GM18907 (cell line): Measurements from ENCODE around the gene PREX1.
A peak's percentile ranks its signal among the peaks of the same experiment; 100 is the strongest.
"Not testable (repeated sequence)": the region's sequence is repeated elsewhere in the genome, so short reads cannot be mapped to it uniquely, and the experiment has no call there.

Source experiments
- ATAC-seq: cut with Tn5 transposase; IDR thresholded peaks from one replicate; pipeline ENCODE4 v1.9.1; 2021; ENCODE audit warnings: mild to moderate bottlenecking, moderate library complexity; ENCODE audit not compliant: unreplicated experiment

The PREX1 gene, protein sequence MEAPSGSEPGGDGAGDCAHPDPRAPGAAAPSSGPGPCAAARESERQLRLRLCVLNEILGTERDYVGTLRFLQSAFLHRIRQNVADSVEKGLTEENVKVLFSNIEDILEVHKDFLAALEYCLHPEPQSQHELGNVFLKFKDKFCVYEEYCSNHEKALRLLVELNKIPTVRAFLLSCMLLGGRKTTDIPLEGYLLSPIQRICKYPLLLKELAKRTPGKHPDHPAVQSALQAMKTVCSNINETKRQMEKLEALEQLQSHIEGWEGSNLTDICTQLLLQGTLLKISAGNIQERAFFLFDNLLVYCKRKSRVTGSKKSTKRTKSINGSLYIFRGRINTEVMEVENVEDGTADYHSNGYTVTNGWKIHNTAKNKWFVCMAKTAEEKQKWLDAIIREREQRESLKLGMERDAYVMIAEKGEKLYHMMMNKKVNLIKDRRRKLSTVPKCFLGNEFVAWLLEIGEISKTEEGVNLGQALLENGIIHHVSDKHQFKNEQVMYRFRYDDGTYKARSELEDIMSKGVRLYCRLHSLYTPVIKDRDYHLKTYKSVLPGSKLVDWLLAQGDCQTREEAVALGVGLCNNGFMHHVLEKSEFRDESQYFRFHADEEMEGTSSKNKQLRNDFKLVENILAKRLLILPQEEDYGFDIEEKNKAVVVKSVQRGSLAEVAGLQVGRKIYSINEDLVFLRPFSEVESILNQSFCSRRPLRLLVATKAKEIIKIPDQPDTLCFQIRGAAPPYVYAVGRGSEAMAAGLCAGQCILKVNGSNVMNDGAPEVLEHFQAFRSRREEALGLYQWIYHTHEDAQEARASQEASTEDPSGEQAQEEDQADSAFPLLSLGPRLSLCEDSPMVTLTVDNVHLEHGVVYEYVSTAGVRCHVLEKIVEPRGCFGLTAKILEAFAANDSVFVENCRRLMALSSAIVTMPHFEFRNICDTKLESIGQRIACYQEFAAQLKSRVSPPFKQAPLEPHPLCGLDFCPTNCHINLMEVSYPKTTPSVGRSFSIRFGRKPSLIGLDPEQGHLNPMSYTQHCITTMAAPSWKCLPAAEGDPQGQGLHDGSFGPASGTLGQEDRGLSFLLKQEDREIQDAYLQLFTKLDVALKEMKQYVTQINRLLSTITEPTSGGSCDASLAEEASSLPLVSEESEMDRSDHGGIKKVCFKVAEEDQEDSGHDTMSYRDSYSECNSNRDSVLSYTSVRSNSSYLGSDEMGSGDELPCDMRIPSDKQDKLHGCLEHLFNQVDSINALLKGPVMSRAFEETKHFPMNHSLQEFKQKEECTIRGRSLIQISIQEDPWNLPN (N-terminal part only)

DNA sequence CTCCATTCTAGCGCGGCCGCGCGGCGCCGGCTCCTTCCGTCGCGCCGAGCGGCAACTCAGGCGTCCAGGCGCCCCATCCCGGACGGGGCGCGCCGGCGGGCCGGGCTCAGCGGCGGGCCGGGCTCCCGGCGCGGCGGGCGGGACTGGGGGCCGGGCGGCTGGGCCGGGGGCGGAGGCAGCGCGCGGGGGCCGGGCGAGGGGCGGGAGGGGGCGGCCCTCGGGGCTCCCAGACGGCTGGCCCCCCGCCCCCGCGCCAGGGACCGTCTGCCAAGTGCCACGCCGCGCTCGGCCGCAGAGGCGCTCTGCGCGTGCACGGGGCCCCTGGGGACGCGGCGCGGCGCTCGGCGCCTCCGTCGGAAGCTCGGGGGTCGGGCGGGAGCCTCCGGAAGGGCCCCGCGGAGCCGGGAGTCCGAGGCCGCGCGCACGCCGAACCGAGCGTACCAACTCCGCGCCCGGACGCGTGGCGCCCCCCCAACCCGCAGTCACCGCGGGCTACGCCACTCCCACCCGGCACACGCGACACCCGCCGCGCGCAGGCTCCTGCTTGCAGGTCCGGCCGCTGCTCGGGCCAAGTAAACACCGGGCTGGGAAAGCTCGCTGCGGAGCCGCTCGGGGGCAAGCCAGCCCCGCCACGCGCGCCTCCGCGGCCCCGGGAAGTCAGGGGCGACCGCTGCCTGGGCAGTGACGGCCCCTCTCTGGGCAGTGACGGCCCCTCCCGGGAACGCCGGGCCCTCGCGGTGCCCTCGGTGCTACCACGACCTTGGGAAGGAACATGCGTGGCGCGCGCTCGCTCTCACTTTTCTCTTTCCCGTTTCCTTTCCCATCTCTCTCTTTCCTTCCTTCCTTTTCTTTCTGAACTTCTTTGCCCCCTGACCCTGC is at the start of gene PREX1:
TSS of gene PREX1 (minus strand) at position 145 of the 879 bp plus-strand sequence. CDS start at position 6, 139 bp downstream.
- peak; percentile 41 for ATAC-seq

DNA sequence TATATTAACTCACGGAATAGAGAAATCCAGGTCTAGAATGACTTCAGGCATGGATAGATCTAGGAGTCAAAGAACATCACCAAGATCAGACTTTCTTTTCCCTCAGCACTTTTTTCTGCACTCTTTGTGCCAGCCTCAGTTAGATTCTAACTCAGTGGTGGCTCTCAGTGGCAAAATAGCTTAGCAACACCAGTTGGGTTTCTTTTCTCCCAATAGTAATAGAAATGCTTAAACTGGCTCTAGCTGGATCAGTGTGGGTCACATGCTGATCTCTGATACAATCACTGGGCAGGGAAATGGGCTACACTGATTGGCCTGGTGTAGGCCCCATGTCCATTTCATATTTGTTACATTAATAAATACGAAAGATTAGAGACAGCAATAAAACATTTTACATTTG is 49.5 kb upstream of the PREX1 start:
- ATAC-seq, result no peak

DNA sequence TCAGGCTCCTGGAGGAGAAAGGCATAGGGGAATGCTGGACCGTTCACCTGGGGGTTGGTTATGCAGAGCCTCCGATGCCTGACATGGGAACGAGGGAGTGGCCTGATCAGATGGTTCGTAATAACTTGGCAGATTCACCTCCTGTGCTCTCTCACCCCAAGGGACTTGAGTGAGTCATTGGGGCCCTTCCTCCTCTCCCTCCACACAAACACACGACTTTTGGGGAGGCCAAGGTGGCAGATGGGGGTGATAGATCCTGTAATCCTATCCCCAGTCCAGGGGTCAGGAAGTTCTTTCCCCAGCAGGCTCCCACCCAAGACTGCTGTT is 48.1 kb upstream of the PREX1 start:
- no peak for ATAC-seq

DNA sequence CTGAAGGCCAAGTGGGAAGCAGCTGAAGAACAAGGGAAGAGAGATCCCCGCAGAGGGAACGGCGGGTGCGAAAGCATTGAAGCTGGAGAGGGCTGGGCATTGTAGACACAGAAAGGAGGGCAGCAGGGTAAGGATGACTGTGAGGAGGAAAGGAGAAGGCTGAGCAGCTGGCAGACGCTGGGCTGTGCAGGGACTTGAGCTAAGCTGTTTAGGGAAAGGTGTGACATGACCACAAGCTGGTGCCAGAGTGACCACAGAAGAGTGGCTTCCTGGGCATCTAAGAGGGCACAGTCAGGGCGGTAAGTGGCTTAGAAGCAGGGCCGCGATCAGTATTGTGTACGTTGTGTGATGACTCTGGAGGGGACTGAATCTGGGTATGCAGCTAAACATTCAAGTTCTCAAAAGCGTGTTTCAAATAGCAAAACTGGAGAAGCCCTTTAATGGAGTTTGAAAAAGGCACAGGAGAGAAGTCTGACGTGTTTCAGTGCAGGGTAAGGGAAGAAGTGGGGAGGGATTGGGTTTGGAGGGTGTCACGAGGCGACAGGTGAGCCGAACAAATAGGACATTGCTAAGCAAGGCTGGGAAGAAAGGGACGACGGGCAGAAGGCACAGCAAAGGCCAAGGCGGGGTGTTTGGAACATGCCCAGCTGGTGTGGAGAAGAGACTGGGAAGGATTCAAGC is 47.6 kb upstream of the PREX1 start:
- no peak for ATAC-seq

DNA sequence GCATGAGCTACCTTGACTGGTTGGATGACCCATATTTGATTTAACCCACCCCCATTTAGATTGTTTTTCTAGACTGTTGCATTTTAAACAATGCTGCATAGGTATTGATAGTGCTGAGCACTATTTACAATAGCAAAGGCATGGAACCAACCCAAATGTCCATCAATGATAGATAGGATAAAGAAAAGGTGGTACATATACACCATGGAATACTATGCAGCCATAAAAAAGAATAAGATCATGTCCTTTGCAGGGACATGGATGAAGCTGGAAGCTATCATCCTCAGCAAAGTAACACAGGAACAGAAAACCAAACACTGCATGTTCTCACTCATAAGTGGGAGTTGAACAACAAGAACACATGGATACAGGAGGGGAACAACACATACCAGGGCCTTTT is 41.6 kb upstream of the PREX1 start:
- ATAC-seq, result not testable (repeated sequence)

DNA sequence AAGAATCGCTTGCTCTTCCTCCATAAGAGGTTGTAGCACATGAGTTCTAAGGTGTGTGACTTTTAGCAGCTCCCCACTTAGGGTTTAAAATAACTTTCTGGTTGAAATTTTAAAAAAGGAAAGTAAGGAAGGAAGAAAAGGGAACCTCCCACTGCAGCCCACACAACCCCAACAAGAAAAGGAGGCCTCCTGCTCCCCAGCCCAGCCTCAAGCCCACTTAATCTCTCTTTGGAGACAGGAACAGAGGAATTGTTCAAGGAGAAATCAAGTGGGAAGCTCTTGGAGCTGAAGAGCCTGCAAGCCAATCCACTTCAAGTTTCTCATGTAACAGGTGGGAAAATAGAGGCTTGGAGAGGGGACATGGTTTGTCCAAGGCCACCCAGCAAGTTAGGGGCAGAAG is 39.1 kb upstream of the PREX1 start:
- no peak for ATAC-seq

DNA sequence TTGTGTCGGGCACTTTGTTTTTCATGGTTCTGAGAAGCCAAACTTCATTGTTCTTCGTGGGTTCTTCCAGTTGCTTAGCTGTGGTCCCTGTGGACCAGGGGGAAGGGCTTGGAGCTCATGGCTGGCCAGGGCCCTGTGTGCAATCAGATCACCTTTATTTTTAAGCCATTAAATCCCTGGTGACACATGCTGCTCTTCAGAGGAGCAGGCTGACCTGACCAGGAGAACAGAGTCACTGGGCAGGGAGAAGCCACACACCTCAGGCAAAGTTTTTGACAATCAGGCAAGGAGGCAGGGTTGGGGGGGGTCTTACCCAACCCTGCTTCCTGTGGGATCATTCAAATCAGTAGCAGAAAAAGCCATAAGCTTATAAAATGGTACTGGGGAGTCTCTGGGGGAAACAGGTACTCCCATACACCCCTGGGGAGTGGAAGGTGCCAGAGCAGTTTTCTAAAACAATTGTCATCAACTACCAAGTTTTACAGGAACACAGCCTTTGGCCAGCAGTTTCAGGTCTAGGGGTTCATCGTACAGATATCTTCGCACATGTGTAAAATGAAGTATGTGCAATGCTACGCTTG is 37.0 kb upstream of the PREX1 start:
- ATAC-seq, result no peak

DNA sequence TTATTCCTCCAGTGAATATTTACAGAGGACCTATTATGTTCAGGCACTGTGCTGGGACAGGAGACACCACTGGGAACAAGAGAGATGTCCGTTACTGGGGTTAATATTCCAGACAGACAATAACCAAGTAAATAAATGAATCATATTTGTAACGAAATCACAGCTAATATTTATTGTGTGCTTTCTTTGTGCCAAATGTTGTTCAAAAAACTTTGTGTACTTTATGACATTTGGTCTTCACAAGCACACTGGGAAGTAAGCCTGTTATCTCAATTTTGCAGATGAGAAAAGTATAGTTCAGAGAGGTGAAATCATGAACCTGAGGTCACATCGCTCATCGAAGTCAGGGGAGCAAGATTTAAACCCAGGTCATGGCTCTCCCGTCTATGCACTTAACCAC is 36.5 kb upstream of the PREX1 start:
- ATAC-seq, result no peak

DNA sequence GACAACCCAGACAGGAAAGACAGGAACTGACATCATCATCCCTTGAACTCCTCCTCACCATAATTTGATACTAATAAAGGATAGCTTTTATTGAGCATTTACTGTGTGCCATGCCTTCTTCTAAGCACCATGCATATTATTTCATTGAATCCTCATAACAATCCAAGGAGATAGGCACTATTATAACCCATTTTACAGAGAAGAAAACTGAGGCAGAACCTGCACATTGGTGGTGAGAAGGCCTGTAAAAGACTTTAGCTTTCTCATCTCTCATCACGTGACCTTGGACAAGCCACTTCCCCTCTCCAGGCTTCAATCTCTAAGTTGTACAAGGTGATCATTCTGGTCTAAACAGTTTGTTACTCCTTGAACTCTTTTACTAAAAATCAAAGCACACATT is 34.5 kb upstream of the PREX1 start:
- no peak for ATAC-seq

DNA sequence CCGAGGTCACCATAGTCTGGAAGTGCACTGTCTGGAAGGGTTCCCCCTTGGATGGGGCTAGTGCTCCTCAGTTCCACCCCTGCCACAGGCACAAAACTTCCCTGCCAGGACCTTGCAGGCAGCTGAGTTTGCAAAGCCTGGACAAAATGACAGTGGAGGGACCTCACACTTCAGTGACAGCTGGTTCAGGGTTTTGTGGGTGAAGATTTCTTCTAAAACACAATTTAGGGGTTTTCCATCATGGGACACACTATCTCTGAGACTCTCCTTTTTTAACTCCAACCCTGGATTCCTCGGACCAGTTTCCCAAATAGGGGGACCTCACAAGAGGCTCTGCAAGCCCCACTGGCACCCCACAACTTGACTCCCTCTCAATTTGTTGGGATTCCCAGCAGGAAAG is 33.6 kb upstream of the PREX1 start:
- ATAC-seq, result no peak

DNA sequence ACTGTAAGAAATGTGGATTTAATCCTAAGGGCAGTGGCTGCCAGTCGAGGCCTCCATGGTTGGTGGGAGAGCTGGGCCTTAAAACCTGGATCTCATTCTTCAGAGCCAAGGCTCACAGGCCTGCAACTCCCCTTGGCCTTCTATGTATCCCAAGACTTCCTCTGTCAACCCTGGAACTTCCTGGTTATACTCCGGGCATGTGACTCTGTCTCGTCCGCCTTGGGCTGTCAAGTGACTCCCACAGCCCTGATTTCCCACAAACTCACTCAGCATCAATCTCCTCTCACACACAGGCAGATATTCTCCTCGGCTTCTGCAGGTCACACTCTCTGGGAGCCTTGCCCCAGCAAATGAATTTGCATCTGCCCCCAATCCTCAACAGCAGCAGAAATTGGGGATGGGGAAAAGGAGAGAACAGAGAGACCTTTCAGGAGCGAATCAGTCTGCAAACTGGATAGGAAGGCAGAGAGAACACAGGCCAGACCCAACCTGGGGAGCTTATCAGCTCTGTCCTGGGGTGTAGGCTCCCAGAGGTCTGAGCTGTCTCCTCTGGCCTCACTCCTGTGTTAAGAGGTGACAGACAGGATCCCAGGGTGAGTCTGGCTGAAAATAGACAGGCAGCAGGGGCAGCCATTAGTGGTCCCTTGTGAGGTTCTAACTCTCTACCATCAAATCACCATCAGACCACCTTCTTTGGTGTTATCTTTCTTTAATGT is 30.4 kb upstream of the PREX1 start:
- no peak for ATAC-seq

DNA sequence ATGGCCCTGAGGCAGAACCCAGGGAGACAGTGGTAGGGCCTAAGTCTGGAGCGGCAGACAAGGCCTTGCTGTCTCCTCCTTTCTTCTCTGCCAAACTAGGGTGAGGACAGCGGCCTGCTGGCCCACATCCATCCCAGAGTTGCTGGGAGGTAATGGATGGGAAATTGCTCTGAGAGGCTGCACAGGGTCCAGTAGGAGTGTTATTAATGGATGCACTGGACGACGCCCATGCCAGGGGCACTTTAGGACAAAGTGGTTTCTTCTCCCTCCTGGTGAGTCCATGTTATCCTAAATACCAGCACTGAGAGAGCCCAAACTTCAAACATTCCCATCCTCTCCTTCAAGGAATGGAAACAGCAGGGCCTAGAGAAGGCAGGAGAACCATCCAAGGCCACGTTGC is 28.3 kb upstream of the PREX1 start:
- ATAC-seq, result no peak

DNA sequence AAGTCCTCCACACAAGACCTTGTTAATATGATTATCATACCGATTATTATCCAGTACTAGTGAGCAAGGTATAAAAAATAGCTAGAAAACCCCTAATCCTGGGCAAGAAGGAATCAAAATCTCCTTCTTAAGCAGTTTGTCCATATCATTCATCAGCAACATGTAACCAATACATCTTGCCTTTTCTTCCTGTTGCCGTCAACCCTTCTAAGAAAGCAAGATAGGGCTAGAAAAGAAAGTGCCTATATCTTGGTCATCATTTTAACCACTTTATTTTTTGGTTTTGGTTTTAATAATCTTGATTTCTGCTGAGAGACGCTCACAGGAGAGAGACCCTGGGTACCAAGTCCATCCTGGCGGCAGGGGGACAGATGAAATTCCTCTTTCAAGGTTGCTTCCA is 27.2 kb upstream of the PREX1 start:
- no peak for ATAC-seq

DNA sequence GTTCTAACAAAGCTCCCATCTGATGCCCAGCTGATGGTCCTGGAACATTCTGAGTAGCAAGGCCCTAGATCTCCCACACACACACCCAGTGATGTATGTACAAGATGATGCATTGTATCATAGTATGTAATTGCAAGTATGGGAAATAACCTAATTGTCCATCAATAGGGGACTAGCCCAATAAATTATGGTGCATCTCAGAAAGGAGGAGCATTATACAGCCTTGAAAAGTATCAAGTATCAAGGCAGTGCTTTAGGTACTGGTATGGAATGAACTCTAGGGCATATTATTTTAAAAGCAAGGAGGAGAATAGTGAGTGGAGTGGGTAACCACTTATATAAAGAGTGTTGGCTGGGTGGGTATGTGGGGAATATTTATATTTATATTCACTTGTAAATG is 24.8 kb upstream of the PREX1 start:
- no peak for ATAC-seq

DNA sequence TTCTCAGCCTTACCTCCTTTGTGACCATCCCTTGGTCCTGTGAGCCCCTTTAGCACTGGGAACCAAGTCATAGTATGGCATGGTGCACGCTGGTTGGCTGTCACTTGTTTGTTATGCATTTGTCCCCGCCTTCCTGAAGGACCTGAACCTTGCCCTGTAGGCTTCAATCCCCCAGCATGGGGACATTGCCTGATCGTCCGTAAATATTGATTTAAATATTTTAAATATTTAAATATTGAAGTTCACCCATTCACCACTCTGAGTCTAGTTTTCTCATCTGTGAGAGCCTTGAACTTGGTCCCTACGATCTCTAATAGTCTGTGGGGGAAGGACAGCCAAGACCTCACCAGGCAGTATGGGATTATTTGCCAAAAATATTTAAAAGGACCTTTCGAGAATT is 23.8 kb upstream of the PREX1 start:
- no peak for ATAC-seq

DNA sequence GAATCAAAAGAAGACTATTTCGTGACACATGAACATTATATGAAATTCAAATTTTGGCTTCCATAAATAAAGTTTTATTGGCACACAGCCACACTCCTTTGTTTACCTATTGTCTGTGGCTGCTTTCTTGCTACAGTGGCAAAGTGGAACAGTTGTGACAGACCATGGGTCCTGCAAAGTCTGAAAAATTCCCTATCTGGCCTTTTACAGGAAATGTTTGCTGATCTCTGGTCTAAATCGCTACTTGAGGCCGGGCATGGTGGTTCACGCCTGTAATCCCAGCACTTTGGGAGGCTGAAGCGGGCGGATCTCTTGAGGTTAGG is 23.1 kb upstream of the PREX1 start:
- no peak for ATAC-seq

DNA sequence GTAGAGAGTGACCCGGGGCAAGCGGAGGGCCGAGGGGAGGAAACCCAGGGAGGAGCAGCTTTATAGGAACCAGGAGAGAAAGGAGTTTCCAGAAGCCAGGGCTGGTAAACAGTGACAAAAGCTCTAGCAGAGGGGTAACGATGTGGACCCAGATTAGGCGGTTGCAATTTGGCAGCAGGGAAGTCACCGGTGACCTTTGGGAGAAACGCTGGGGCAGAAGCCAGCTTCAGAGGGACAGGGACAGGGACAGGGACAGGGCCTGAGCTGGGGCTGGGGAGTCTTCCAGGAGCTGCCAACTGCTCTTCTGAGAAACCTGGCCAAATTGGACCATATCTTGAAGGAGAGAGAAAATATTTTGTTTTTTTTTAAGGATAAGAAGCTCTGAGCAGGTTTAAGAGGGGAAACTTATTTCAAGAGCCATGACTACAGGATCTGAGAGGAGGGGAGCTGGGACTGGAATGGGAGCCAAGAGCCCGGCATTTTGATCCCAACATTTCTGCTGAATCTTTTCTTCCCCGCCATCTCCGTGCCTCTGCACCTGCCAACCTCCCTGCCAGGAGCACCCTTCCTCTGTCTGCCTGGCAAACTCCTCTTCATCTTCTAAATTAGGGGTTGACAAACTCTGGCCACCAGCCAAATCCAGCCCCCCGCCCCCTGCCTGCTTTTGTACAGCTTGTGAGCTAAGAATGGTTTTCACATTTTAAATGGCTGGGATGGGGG is 22.6 kb upstream of the PREX1 start:
- no peak for ATAC-seq

DNA sequence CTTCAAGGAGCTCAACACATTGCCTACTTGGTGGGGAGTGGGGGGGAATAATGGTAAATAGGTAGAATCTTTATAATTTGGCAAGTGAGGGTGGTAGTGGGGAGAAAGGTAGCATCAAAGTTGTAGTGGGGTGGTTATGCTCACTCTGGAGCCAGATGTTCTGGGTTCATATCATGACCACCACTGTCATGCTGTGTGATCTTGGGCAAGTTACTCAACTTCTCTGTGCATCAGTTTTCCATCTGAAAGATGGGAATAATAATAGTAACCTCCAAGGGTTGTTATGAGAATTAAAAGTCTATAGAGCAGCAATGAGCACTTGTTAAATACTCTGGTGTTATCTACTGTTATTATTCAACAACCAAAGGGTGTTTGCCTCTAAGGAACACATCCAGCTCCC is 22.0 kb upstream of the PREX1 start:
- no peak for ATAC-seq
